A549 (cell line): ENCODE data around the gene KRT33A.

Source experiments
- CHD2 ChIP-seq: fragments of 150-350 bp; IDR thresholded peaks from 2 replicates; pipeline ENCODE4 v1.6.1; 2014; ENCODE audit warnings: low read length; ENCODE audit not compliant: partially characterized antibody
- CTCF ChIP-seq: fragments of >200 bp; sonication (Bioruptor Twin); formaldehyde crosslinking; IDR thresholded peaks from 3 replicates; pipeline ENCODE4 v1.5.1; 2016
- MYC ChIP-seq: IDR thresholded peaks from 2 replicates; pipeline ENCODE4 v1.6.1; 2012; ENCODE audit warnings: mild to moderate bottlenecking, inconsistent platforms, low read length, improper control_type of control experiment, borderline replicate concordance
- POLR2A ChIP-seq: IDR thresholded peaks from 2 replicates; pipeline ENCODE4 v1.6.1; 2012; ENCODE audit warnings: mild to moderate bottlenecking, low read length
- ZFP36 ChIP-seq: fragments of 450-650 bp; IDR thresholded peaks from 2 replicates; pipeline ENCODE4 v1.6.1; 2014; ENCODE audit warnings: borderline replicate concordance; ENCODE audit not compliant: partially characterized antibody

GRCh38 chr17:41335747-41336146 lies 14.9 kb downstream of the KRT33A start:
- TF ChIP-seq ZFP36 (no peak), CTCF (no peak), POLR2A (no peak), MYC (no peak), CHD2 (no peak)
